Right lobe of liver (tissue), 6 donors: ENCODE data around the gene ARFGEF3. TPM values are rescaled to one million over a fixed set of nuclear protein-coding genes. Genes with fewer than 3 reads are reported as not detected.

Experiments used
- ATAC-seq, 4 donors: fragments of 200-7000 bp; cut with Tn5 transposase; one replicate each; pipeline ENCODE4 v1.9.1; 2020; ENCODE audit warnings: mild to moderate bottlenecking in 4 of 4, moderate library complexity in 4 of 4
- DNase-seq, 3 donors: peaks; one replicate each; pipeline ENCODE4 v3.0.0-alpha.2; 2020
- H3K27ac ChIP-seq, 3 donors: fragments of 200-600 bp; one replicate each; pipeline ENCODE4 v1.8.0; 2022
- H3K27me3 ChIP-seq, 2 donors: fragments of 200-600 bp; one replicate each; pipeline ENCODE4 v1.8.0; 2022
- H3K36me3 ChIP-seq, 4 donors: fragments of 200-600 bp; sonication (generic) in 1 of 4; one replicate each; pipeline versions ENCODE4 v1.5.1 to v1.8.0; 2017 to 2022; ENCODE audit warnings: control low read depth in 1 of 4
- H3K4me1 ChIP-seq, 4 donors: fragments of 200-600 bp; sonication (generic) in 1 of 4; one replicate each; pipeline versions ENCODE4 v1.5.1 to v1.8.0; 2017 to 2022; ENCODE audit warnings: control low read depth in 1 of 4
- H3K4me3 ChIP-seq, 3 donors: fragments of 200-600 bp; one replicate each; pipeline ENCODE4 v1.8.0; 2022
- H3K9me3 ChIP-seq, 4 donors: fragments of 200-600 bp; sonication (generic) in 1 of 4; one replicate each; pipeline versions ENCODE4 v1.5.1 to v1.8.0; 2017 to 2022; ENCODE audit warnings: control low read depth in 1 of 4
- CTCF ChIP-seq, 4 donors: fragments of 200-600 bp in 3 of 4; fragments of 450-650 bp in 1 of 4; IDR thresholded peaks; one replicate each; pipeline versions ENCODE4 v1.5.1 to v1.8.0; 2016 to 2022; ENCODE audit warnings: antibody characterized with exemption in 4 of 4, mild to moderate bottlenecking in 2 of 4
- POLR2A ChIP-seq: fragments of 450-650 bp; IDR thresholded peaks from one replicate; pipeline ENCODE4 v1.6.1; 2017; ENCODE audit warnings: antibody characterized with exemption, mild to moderate bottlenecking
- WGBS: methylation state at CpG from one replicate; pipeline ENCODE4 v1.1.6; 2018; ENCODE audit warnings: low coverage, low lambda C conversion rate; ENCODE audit not compliant: insufficient coverage; ENCODE audit errors: missing lambda C conversion rate; 5-methylcytosine and 5-hydroxymethylcytosine counted together
- intact Hi-C, 2 donors: fragments of 100-400 bp; cut with DNase I; formaldehyde crosslinking; loops; one replicate each; pipeline versions ENCODE4 v1.11.2 to v1.14.1; 2022
- total RNA-seq, 6 experiments: library from RNA; depleted of rRNA in 2 of 6; stranded (reverse); fragments of >200 nt in 2 of 6; fragmentation: NEBNext Ultra II Directional in 3 of 6; extraction: Animal tissue kit (Norgen Biotek cat#: 25700) in 3 of 6; gene quantifications; one replicate each; pipeline versions ENCODE4 v1.1.0 to v1.2.4, GENCODE V29; 2016 to 2023
- donor health status: DM: no; HTN: yes; CAD: no.
- donor health status: DM: no; HTN: no; CAD: no.
- donor health status: DM: no; HTN: no; CAD: no.
- donor health status: DM: no; HTN: yes; CAD: no.
- donor health status: DM: no; HTN: yes; CAD: no.

Gene ARFGEF3
- total RNA-seq, 6 experiments from 2014 or later: 0.07 to 2.0 (median 0.24) TPM

GRCh38 chr6:138227316-138227781, 65.6 kb downstream of the ARFGEF3 start:
- intact Hi-C loops: no loop called here
- 61% methylated on average over 8 of the region's 8 CpGs for WGBS
- TF ChIP-seq POLR2A (no peak), CTCF (IDR thresholded peaks at IDR 0.05) (no peak)
- no peaks in the 10 kb centered on the region for H3K27me3 ChIP-seq
- H3K36me3 ChIP-seq: no peaks in the 10 kb centered on the region
- H3K9me3 ChIP-seq: no peaks in the 10 kb centered on the region
- no peak overlapping the region for H3K27ac ChIP-seq
- no peak for DNase-seq
- peaks cover 0 to 5% (median 0%) of the 10 kb centered on the region in 4 donors for H3K4me1 ChIP-seq
- H3K4me3 ChIP-seq: no peak overlapping the region
- peak in 1 of 4 donors; percentile 23 for ATAC-seq

- Histone ChIP-seq H3K9me3 (no peaks in the 10 kb centered on the region), H3K27me3 (no peaks in the 10 kb centered on the region), H3K27ac (no peak overlapping the region), H3K36me3 (no peaks in the 10 kb centered on the region), H3K4me3 (no peak overlapping the region), H3K4me1 (peaks cover 0 to 5% (median 0%) of the 10 kb centered on the region in 4 donors)
- TF ChIP-seq POLR2A (no peak), CTCF (IDR thresholded peaks at IDR 0.05) (no peak)
- DNase-seq (no peak), ATAC-seq (no peak)
- WGBS: 64% methylated on average over 4 of the region's 4 CpGs
- intact Hi-C loops: no loop called here
Observed at GRCh38 chr6:138229072-138229471, 67.3 kb downstream of the ARFGEF3 start.

GRCh38 chr6:138229663-138230179, 68.0 kb downstream of the ARFGEF3 start:
- 86% methylated on average over 6 of the region's 11 CpGs for WGBS
- H3K27ac ChIP-seq: no peak overlapping the region
- intact Hi-C loops: no loop called here

GRCh38 chr6:138230221-138230620, 68.5 kb downstream of the ARFGEF3 start:
- Histone ChIP-seq H3K27ac (no peak overlapping the region), H3K36me3 (no peaks in the 10 kb centered on the region), H3K4me3 (no peak overlapping the region), H3K27me3 (no peaks in the 10 kb centered on the region), H3K4me1 (peaks cover 0 to 5% (median 0%) of the 10 kb centered on the region in 4 donors), H3K9me3 (no peaks in the 10 kb centered on the region)
- TF ChIP-seq CTCF (IDR thresholded peaks at IDR 0.05) (no peak), POLR2A (no peak)
- no peak for DNase-seq
- no peak for ATAC-seq
- intact Hi-C loops: no loop called here

More at GRCh38 chr6:138229663-138230179, 68.0 kb downstream of the ARFGEF3 start:
- H3K36me3 ChIP-seq: no peaks in the 10 kb centered on the region
- no peaks in the 10 kb centered on the region for H3K27me3 ChIP-seq
- DNase-seq (no peak), ATAC-seq (no peak)
- peaks cover 0 to 5% (median 0%) of the 10 kb centered on the region in 4 donors for H3K4me1 ChIP-seq
- H3K9me3 ChIP-seq: no peaks in the 10 kb centered on the region
- TF ChIP-seq POLR2A (no peak), CTCF (IDR thresholded peaks at IDR 0.05) (no peak)
- no peak overlapping the region for H3K4me3 ChIP-seq
